GM19328 (cell line): ENCODE measurements around the gene TMOD2.
"Not testable (repeated sequence)": the region's sequence is repeated elsewhere in the genome, so short reads cannot be mapped to it uniquely, and the experiment has no call there.

Experiments used
- ATAC-seq: cut with Tn5 transposase; IDR thresholded peaks from one replicate; pipeline ENCODE4 v1.9.1; 2021; ENCODE audit warnings: mild to moderate bottlenecking, moderate library complexity; ENCODE audit not compliant: unreplicated experiment

The TMOD2 gene

GRCh38 chr15:51770902-51771301 is 19.5 kb downstream of the TMOD2 start:
- no peak for ATAC-seq

- no peak for ATAC-seq
Observed at GRCh38 chr15:51771773-51772172, 20.4 kb downstream of the TMOD2 start.

- ATAC-seq = no peak
Observed at GRCh38 chr15:51774916-51775315, 23.5 kb downstream of the TMOD2 start.

GRCh38 chr15:51775967-51776816 is 24.8 kb downstream of the TMOD2 start:
- no peak for ATAC-seq

GRCh38 chr15:51776952-51777569 is 25.7 kb downstream of the TMOD2 start:
- ATAC-seq = no peak

GRCh38 chr15:51780636-51781035 is 29.2 kb downstream of the TMOD2 start:
- no peak for ATAC-seq

GRCh38 chr15:51781506-51781905 is 30.1 kb downstream of the TMOD2 start:
- ATAC-seq = no peak

- no peak for ATAC-seq
Observed at GRCh38 chr15:51782357-51782896, 31.0 kb downstream of the TMOD2 start.

- ATAC-seq = no peak
Observed at GRCh38 chr15:51783967-51784366, 32.6 kb downstream of the TMOD2 start.

GRCh38 chr15:51787130-51787529 is 35.7 kb downstream of the TMOD2 start:
- ATAC-seq = not testable (repeated sequence)

- not testable (repeated sequence) for ATAC-seq
Observed at GRCh38 chr15:51792474-51792873, 41.1 kb downstream of the TMOD2 start.

- ATAC-seq = no peak
Observed at GRCh38 chr15:51793521-51794305, 42.3 kb downstream of the TMOD2 start.

GRCh38 chr15:51796847-51797401 is 45.5 kb downstream of the TMOD2 start:
- no peak for ATAC-seq

- no peak for ATAC-seq
Observed at GRCh38 chr15:51798281-51798680, 46.9 kb downstream of the TMOD2 start.

- no peak for ATAC-seq
Observed at GRCh38 chr15:51799282-51800252, 48.2 kb downstream of the TMOD2 start.

GRCh38 chr15:51801391-51801835 is 50.0 kb downstream of the TMOD2 start:
- ATAC-seq = no peak

- no peak for ATAC-seq
Observed at GRCh38 chr15:51802593-51802992, 51.2 kb downstream of the TMOD2 start.

- ATAC-seq = no peak
Observed at GRCh38 chr15:51803965-51804364, 52.6 kb downstream of the TMOD2 start.

GRCh38 chr15:51806123-51806522 is 54.7 kb downstream of the TMOD2 start:
- ATAC-seq = no peak

- ATAC-seq = no peak
Observed at GRCh38 chr15:51809457-51809856, 58.1 kb downstream of the TMOD2 start.
